Ovary (tissue), 3 donors: ENCODE data around the gene CFAP20DC.

Source experiments
- EP300 ChIP-seq: sonication (generic); formaldehyde crosslinking; IDR thresholded peaks from one replicate; pipeline ENCODE4 v1.6.1; 2017; ENCODE audit warnings: antibody characterized with exemption
- POLR2A ChIP-seq: fragments of 450-650 bp; IDR thresholded peaks from one replicate; pipeline ENCODE4 v1.6.1; 2017; ENCODE audit warnings: antibody characterized with exemption, mild to moderate bottlenecking, moderate library complexity
- TF ChIP-seq, protein P1 (sequence below), 3 donors: fragments of 450-650 bp in 2 of 3; fragments of 200-600 bp in 1 of 3; IDR thresholded peaks; one replicate each; pipeline versions ENCODE4 v1.5.1 to v1.8.0; 2016 to 2022; ENCODE audit warnings: antibody characterized with exemption in 3 of 3, mild to moderate bottlenecking in 1 of 3
- donor health status: DM: no; HTN: no; CAD: no.

- no peak for TF ChIP-seq EP300
- TF ChIP-seq, protein P1, sequence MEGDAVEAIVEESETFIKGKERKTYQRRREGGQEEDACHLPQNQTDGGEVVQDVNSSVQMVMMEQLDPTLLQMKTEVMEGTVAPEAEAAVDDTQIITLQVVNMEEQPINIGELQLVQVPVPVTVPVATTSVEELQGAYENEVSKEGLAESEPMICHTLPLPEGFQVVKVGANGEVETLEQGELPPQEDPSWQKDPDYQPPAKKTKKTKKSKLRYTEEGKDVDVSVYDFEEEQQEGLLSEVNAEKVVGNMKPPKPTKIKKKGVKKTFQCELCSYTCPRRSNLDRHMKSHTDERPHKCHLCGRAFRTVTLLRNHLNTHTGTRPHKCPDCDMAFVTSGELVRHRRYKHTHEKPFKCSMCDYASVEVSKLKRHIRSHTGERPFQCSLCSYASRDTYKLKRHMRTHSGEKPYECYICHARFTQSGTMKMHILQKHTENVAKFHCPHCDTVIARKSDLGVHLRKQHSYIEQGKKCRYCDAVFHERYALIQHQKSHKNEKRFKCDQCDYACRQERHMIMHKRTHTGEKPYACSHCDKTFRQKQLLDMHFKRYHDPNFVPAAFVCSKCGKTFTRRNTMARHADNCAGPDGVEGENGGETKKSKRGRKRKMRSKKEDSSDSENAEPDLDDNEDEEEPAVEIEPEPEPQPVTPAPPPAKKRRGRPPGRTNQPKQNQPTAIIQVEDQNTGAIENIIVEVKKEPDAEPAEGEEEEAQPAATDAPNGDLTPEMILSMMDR (IDR thresholded peaks at IDR 0.05): no peak
- TF ChIP-seq POLR2A: no peak
These were observed 149.9 kb downstream of the CFAP20DC start for GRCh38 chr3:58899953-58900298.
